ENCODE data around the gene DKC1. TPM values are rescaled to one million over a fixed set of nuclear protein-coding genes. Genes with fewer than 3 reads are reported as not detected.

DKC1 gene
- total RNA-seq, 1 donor from 2014 or later, result 21.2 TPM

DNA sequence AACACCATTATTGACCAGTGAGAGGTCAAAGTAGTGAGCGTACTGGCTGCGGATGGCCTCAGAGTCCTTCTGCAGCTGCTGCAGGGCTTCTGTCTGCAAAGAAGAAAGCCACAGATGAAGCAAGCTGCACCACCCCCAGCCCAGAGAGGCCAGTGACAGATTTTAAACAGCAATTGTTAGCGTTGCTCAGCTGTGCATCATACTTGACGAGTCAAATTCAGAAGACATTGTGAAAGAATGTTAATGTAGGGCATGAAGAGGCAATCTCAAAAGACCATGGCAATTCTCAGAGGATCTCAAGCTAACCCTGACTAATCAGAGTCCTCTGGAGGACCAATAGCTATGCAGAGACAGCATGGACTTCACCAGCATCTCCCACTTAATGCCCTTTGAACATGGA lies 16.6 kb downstream of the DKC1 start:
- ATAC-seq (ENCODE audit: poor library complexity), result no peak
- no peak for DNase-seq
- intact Hi-C loops (cut with DNase I), result no loop called here

DNA sequence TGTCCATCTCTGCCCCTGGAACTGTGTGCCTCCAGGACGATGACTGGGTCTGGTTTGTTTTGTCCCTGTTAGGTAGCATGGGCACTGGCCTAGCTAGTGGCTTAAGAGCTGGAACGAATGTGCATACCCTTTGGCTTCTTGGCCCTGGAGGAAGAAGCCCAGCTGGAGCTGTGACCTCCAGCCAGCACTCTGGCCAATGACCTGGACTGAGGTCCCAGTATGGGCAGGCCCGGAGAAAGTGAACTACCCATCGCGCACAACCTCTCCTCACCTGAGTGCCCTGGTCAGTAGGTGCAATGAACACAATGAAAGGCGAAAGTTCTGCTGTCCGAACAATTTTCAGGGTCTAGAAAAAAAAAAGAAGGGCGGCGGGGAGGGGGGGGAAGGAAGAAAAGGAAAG lies 18.3 kb downstream of the DKC1 start:
- intact Hi-C loops (cut with DNase I), result no loop called here
- DNase-seq (no peak), ATAC-seq (ENCODE audit: poor library complexity) (no peak)

DNA sequence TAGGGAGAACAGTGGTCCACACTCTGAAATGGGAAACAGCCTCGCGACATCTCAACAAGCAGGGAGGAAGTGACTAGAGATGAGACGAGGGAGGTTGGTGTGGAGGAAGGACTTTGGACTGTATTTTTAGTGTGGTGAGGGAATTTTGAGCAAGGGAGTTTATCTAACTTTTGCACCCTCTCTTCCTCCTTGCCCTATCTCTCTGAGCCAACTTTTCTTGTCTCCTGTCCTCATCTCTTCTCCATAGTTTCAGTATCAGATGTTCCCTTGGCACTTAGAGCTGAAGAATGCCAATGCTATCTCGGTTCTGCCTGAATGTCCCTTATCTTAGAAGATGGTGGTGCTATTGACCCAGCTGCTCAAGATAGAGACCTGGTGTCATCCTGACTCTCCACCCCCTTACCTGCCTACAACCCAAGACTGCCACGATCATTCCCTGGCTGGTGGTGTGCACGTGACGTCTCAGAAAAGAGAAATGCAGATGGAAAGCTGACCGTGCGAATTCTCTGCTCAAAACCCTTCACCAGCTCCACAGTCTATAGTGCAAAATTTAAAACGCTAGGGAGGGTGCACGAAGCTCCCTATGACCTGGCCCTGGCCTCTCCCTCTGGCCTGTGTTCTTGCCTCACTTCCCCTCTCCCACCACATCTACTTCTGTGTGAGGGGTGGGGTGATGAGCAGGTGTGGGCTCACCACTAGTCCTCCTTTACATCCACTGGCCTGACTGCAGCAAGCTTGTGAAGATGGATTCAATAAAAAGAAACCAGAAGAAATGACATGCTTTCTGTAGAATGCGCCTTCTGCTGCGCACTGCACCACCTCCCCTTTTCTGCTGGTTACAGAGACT lies 21.7 kb downstream of the DKC1 start:
- no peak for DNase-seq
- no peak for ATAC-seq (ENCODE audit: poor library complexity)
- intact Hi-C loops (cut with DNase I), result no loop called here

DNA sequence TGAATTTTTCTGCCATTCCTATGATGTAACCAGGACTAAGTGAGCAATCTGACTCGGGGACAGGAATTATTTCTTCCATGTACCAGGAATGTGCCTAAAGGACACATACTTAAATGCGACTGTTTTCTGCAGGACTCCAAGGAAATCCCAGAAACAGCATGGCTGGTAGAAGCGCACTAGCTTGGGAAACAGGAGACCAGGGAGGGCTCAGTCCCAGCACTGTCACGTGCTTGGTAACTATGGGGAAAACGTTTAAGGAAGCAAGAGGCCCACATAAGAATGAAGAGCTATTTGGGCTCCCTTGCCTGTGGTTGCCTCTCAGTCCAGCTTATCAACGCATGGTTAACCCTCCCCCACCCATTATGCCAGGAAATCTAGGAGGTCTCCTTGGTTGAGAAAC lies 23.1 kb downstream of the DKC1 start:
- ATAC-seq (ENCODE audit: poor library complexity) (no peak), DNase-seq (no peak)
- intact Hi-C loops (cut with DNase I), result no loop called here

DNA sequence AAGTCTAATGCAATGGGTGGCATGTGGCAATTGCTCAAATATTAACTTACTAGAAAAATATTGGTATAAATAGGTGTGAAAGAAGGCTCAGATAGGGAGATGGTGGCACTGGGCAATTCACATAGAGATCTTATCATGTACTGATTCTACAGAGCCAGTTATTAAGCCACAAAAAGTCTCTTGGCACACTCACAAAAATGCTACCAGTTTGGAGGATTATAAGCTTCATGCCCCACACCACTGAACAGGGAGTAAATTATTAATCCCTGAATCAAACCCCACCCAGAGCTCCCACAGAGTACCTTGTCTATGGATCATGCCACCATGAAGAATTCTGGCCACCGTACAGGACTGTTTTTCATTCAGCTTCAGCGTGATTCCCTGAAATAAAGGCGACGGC lies 28.8 kb downstream of the DKC1 start:
- ATAC-seq (ENCODE audit: poor library complexity) (no peak), DNase-seq (no peak)
- intact Hi-C loops (cut with DNase I), result no loop called here

DNA sequence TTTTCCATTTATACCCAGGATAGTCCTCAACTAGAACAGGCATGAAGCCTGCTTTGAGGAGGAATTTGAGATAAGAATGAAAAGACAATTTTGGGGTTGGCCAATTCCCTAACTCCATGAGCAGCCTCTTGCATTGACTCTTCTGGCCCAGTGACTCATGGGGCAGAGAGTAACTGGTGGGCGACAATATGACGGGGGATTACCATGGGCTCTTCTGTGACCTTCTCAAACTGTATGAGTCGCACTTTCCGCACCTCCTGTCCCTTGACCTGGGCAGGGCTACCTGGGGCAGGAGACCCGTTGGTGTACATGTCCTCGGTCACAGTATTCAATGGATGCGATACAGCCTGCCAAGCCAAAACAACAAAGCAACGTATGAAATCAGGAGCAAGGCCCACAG lies 29.3 kb downstream of the DKC1 start:
- no peak for ATAC-seq (ENCODE audit: poor library complexity)
- no peak for DNase-seq
- intact Hi-C loops (cut with DNase I), result no loop called here

DNA sequence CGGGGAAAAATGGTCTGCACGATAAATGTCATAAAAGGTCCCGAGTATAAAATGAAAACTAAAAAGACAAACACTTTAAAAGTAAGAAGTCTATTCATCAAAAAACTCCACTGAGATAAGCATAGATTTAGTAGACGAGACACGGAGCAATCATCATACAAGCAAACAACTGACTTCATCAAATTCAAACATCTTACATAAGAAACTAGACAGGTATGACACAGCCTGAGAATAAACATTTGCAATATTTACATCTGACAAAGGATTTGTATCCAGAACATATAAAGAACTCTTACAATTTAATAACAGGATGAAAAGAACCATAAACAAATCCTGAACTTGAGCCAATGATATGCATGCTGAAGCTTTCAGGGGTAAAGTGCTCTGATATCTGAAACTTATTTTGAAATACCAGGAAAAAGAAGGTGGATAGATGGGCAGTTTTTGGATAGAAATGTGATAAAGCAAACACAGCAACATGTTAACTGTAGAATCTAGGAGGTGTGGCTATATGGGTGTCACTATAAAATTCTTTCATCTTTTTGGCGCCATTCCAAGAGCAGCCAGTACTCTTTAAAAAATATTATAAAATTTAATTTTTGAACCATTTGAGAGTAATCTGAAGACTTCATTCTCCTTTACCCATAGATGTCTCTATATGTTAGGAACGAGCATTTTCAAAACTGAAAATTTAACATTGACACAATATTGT lies 30.6 kb downstream of the DKC1 start:
- DNase-seq, result no peak
- intact Hi-C loops (cut with DNase I), result no loop called here
- no peak for ATAC-seq (ENCODE audit: poor library complexity)

DNA sequence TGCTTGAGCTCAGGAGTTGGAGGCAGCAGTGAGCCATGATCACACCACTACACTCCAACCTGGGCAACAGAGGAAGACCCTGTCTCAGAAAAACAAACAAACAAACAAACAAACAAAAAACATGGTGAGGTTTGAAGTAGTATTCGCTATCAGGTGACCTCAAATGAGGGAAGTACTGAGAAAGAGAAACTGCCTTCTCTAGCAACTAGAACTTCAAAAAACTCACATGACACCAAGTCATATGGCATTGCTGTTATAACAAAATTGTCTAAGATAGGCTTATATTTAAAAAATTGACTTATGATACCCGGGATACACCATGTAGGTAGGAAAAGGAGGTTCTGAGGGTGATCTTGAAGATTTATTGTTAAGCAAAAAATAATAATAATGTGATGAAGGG lies 32.4 kb downstream of the DKC1 start:
- ATAC-seq (ENCODE audit: poor library complexity) (no peak), DNase-seq (no peak)
- intact Hi-C loops (cut with DNase I), result no loop called here

DNA sequence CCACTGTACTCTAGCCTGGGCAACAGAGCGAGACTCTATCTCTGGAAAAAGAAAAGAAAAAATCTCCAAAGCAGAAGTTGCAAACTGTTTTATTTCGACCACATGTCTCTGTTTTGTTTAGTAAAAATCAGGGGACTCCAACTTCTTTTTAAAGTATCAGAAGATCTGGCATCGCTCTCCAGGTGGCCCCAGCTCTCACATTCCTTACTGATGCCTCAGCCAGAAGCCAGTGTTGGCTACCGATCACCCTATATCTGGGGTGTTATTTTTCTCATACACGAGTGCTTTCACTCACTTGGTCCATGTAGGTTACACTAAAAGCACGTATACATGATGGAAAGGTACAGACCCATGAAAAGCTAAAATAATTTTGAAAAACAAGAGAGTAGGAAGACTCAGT lies 34.3 kb downstream of the DKC1 start:
- ATAC-seq (ENCODE audit: poor library complexity) (no peak), DNase-seq (no peak)
- intact Hi-C loops (cut with DNase I), result no loop called here

DNA sequence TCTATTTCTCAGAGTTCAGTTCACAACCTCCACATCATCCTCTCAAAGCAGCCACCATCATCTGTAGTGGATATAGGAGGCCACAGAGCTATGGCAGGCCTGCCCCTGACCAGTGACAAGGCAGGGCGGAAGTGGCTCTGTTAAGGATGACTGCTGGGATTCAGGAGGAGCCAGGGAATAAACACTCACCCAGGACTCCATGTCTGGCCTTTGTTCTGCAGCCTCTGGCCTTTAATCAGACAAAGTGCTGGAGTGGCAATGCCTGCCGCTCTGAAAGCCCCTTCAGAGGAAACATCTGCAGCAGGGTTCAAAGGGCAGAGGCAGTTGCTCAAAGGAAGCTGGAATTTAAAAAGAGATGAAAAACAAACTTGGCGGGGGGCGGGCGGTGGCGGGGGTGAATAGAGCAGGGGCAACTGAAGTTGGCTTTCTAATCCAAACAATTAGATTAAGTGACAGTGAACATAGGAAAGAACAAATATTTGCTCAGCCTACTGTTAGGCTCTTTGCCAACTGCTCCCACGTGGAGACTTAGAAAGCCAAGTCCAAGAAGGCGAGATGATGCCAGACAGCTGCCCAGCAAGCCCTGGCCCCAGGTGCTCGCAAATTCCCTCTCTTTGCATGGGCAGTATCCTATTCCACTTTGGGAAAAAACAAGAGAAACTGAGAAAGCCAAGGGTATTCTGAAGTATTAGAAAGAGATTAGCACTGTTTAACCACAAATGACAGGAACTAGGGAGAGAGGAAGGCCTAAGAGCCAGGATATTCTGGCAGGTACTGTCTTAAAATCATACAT lies 37.1 kb downstream of the DKC1 start:
- DNase-seq, result no peak
- ATAC-seq (ENCODE audit: poor library complexity), result no peak
- intact Hi-C loops (cut with DNase I), result no loop called here

DNA sequence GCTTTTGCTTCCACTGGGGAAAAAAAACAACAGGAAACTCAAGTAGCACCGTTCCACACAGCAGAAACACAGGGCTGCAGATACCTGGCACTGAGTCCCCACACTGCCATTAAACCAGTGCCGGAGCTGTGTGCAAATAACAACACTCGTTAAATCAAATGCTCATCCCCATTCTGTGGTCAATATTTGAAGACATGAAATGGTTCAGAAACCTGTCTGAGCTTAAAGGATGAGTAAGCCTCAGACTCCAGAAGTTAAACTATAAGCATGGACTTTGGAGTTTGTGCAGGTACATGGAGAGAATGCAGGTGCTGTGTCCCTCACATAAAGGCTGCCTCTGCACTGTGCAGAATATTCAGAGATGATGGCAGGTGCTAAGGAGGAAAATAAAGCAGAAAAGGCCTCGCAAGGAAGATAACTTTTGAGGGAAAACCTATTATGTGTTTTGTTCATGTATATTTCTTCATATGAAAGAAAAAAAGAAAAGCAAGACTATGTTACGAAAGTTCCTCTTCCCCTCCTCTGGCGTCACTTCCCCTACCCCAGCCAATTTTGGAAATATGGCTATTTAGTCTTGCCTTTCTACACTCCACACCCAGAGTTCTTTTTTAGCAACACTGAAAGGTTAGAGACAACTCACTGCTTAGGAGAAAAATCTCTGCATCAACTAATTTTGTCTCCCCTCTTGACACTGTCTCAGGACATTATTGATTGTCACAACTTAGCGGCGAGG lies 38.0 kb downstream of the DKC1 start:
- intact Hi-C loops (cut with DNase I), result no loop called here

DNA sequence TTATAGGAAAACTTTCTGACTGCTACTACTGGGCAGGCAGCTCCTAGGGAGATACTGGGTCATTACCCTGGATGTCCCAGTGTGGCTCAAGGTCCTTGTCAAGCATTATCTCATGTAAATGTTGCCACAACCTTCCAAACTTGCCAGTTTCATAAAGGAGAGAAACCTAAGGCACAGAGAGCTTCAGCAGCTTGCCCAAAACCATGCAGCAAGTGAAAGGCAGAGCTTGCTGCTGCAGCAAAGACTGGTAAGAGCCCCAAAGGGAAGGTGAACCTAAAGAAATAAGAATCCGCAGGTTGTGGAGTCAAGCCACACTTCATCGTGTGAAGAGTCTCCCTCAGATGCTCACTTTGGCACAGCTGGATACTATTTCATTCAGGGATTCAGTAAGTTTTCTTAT lies 40.3 kb downstream of the DKC1 start:
- ATAC-seq (ENCODE audit: poor library complexity) (no peak), DNase-seq (no peak)
- intact Hi-C loops (cut with DNase I), result no loop called here

More for the DNA sequence above, 38.0 kb downstream of the DKC1 start:
- ATAC-seq (ENCODE audit: poor library complexity) (no peak), DNase-seq (no peak)

DNA sequence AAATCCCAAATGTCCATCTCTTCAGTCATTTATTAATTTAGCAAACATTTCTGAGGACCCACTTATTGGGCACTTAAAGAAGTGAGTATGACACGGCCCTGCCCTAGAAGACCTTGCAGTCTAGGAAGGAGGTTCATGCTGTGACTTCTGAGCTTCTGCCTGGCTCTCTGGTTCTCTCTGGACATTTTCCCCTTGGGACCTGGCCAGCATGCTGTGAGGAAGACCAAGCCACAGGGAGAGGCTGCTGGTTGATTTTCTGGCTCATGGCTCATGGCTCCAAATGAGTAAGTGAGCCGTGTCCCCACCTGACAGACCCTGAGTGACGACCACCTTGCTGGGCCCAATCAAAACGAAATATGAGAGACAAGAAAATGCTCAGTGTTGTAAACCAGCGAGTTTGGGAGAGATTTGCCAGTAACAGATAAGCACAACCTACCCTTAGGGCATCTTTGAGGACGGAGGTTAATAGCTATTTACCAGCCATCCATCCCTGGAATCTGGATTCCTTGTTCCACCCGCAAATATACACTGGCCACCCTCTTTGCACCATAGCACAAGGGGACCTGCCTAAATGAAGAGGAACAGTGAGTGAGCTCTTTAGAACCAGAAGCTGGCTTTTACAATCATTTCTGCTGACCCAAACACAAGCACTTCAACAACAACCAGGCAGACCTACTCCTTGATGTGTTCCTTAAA lies 41.7 kb downstream of the DKC1 start:
- peak; percentile 3 for ATAC-seq (ENCODE audit: poor library complexity)
- DNase-seq, result no peak
- intact Hi-C loops (cut with DNase I), result no loop called here

DNA sequence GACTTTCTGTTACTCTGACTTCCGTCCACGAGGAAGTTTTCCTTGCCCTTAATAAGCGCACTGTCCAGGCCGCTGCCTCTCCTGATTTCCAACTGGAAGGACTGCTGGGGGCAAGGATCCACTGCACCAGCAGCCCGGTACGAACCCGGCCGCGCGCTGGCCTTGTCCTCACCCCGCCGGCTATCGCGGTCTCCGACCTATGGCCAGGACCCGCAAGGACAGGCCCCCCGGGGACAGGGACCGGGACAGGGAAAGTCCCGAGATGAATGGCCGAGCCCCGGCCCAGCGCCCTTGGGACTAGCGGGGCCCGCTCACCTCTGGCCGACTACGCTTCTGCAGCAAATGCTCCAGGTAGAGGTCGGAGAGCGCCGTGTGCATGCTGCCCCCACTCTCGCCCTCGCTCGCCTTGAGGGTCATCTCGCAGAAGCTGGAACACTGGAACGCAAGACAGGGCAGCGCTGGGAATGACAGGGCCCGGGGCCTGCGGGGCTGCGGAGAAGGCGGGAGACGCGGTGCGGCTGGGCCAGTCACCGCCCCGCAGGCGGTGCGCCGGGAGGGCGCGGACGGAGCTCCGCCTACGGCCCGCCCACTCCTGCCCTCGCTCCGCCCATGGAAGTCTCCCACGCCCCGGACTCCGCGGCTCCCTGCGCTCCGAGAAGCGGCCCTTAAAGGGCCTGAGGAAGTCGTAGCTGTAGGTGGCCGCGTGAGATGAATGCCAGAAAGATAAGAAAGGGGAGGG lies 42.5 kb downstream of the DKC1 start, which contains the start of gene MPP1:
Gene MPP1, minus strand, starts transcription at position 529 of the 739 bp plus-strand sequence. Its CDS starts 112 bp downstream, at position 417.
- peak; percentile 99 for ATAC-seq (ENCODE audit: poor library complexity)
- DNase-seq, result peak; percentile 85
- intact Hi-C loops (cut with DNase I), result no loop called here

DNA sequence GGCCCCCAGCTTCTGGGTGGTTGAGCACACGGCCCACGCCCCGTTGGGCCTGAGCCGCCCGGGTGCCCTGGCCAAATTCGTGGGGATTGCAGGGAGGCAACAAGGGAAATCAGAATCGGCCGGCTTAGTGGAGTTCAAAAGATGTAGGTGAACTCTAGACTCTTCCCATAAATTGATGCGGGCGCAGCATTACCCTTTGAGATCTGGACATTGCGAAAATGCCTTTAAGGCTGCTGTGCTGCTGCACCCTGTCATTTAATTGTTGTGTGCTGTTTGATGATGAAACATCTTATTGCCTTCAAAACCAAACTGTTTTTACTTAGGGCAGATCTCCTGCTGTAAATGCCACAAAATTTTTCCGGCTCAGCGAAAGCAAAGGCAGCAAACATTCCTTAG lies 43.0 kb downstream of the DKC1 start:
- intact Hi-C loops (cut with DNase I), result no loop called here
- ATAC-seq (ENCODE audit: poor library complexity), result peak; percentile 31
- DNase-seq, result no peak

DNA sequence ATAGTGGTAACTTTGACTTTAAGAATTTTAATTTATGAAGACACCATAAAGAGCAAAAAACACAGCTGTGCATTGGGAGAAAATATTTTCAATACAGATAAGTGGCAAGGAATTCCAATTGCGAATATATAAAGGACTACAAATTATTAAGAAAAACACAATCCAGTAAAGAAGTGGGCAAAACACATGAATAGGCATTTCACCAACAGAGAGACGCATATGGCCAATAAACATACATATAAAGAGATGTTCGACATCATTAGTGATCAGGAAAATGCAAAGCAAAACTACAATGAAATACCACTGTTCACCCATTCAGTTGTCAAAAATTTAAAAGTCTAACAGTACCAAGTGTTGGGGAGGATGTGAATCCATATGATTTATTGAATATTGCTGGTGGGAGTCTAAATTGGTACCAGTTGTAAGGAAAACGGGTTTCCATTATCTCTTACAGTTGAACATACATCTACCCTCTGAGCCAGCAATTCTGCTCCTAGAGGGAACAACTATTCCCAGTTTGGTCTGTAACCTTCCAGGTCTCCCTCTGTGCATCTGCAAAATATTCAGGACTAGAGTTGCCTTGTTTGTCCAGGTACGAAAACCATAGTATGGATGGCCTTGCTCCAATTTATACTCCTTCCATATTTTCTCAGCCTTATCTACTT lies 44.3 kb downstream of the DKC1 start:
- intact Hi-C loops (cut with DNase I), result no loop called here
- DNase-seq, result no peak
- no peak for ATAC-seq (ENCODE audit: poor library complexity)
